Neural cell (in vitro differentiated cells): ENCODE data around the gene SP100. TPM values are rescaled to one million over a fixed set of nuclear protein-coding genes. Genes with fewer than 3 reads are reported as not detected.

Experiments
- H2AFZ ChIP-seq: fragments of 200-600, 300-800 bp; sonication (generic), shearing (Covaris generic); 2 replicates; pipeline ENCODE4 v1.6.0; 2014; ENCODE audit warnings: low read depth, mild to moderate bottlenecking, antibody characterized with exemption, low read length, moderate library complexity
- H3F3A ChIP-seq: fragments of 200-600 bp; shearing (Covaris generic); 2 replicates; pipeline ENCODE4 v1.6.1; 2016; ENCODE audit warnings: mild to moderate bottlenecking, moderate library complexity, mixed read lengths, antibody characterized with exemption, low read length; ENCODE audit not compliant: insufficient read depth, poor library complexity, severe bottlenecking
- H3K27ac ChIP-seq: fragments of 200-600, 300-800 bp; sonication (generic), shearing (Covaris generic); 2 replicates; pipeline ENCODE4 v1.5.1; 2014; ENCODE audit warnings: mild to moderate bottlenecking, low read length, moderate library complexity
- H3K27me3 ChIP-seq: fragments of 300-800, 200-600 bp; sonication (generic), shearing (Covaris generic); 2 replicates; pipeline ENCODE4 v1.6.0; 2014; ENCODE audit warnings: mild to moderate bottlenecking, low read depth, low read length, moderate library complexity; ENCODE audit not compliant: insufficient read depth
- H3K36me3 ChIP-seq: fragments of 300-800, 200-600 bp; sonication (generic), shearing (Covaris generic); 2 replicates; pipeline ENCODE4 v1.5.1; 2014; ENCODE audit warnings: mild to moderate bottlenecking, antibody characterized with exemption, low read length, moderate library complexity; ENCODE audit not compliant: insufficient read depth
- H3K4me2 ChIP-seq: fragments of 300-800, 200-600 bp; sonication (generic), shearing (Covaris generic); 2 replicates; pipeline ENCODE4 v1.6.0; 2014; ENCODE audit warnings: mild to moderate bottlenecking, low read length
- H3K4me3 ChIP-seq: fragments of 300-800, 200-600 bp; sonication (generic), shearing (Covaris generic); 2 replicates; pipeline ENCODE4 v1.5.1; 2014; ENCODE audit warnings: mild to moderate bottlenecking, low read length, moderate library complexity
- H3K79me2 ChIP-seq: fragments of 200-600 bp; shearing (Covaris generic); replicated peaks from 2 replicates; pipeline ENCODE4 v1.6.0; 2014; ENCODE audit warnings: mild to moderate bottlenecking, low read length, moderate library complexity; ENCODE audit not compliant: insufficient read depth
- H3K9ac ChIP-seq: fragments of 300-800, 200-600 bp; sonication (generic), shearing (Covaris generic); 2 replicates; pipeline ENCODE4 v1.6.1; 2016; ENCODE audit warnings: mild to moderate bottlenecking, low read length, mixed read lengths
- H3K9me2 ChIP-seq: fragments of 200-600 bp; shearing (Covaris generic); 2 replicates; pipeline ENCODE4 v1.6.1; 2016; ENCODE audit warnings: mild to moderate bottlenecking, low read length, mixed read lengths; ENCODE audit not compliant: insufficient read depth
- H3K9me3 ChIP-seq: fragments of 200-600, 300-800 bp; sonication (generic), shearing (Covaris generic); 2 replicates; pipeline ENCODE4 v1.6.1; 2016; ENCODE audit warnings: mild to moderate bottlenecking, mixed run types, low read length, moderate library complexity, mixed read lengths
- H4K20me1 ChIP-seq: fragments of 200-600 bp; shearing (Covaris generic); 2 replicates; pipeline ENCODE4 v1.6.1; 2016; ENCODE audit warnings: mild to moderate bottlenecking, mixed run types; ENCODE audit not compliant: insufficient read depth
- EP300 ChIP-seq: fragments of 450-650 bp; conservative IDR thresholded peaks from 2 replicates; pipeline ENCODE4 v1.6.1; 2014; ENCODE audit warnings: antibody characterized with exemption, mild to moderate bottlenecking, moderate library complexity; ENCODE audit not compliant: poor library complexity, severe bottlenecking
- EZH2 ChIP-seq: fragments of 200-600, 300-800 bp; shearing (Covaris generic), sonication (generic); IDR thresholded peaks from 2 replicates; pipeline ENCODE4 v1.6.1; 2014; ENCODE audit warnings: antibody characterized with exemption, low read length, borderline replicate concordance, mild to moderate bottlenecking; ENCODE audit not compliant: insufficient read depth, poor library complexity, severe bottlenecking
- MXI1 ChIP-seq: fragments of 450-650 bp; conservative IDR thresholded peaks from 2 replicates; pipeline ENCODE4 v1.6.1; 2014; ENCODE audit warnings: antibody characterized with exemption, mild to moderate bottlenecking; ENCODE audit not compliant: poor library complexity, severe bottlenecking
- POLR2AphosphoS5 ChIP-seq: IDR thresholded peaks from 2 replicates; pipeline ENCODE4 v1.6.1; 2012
- RAD21 ChIP-seq: fragments of 450-650 bp; conservative IDR thresholded peaks from 2 replicates; pipeline ENCODE4 v1.6.1; 2014; ENCODE audit warnings: antibody characterized with exemption, mild to moderate bottlenecking, moderate library complexity
- SMC3 ChIP-seq: fragments of 450-650 bp; conservative IDR thresholded peaks from 2 replicates; pipeline ENCODE4 v1.6.1; 2014; ENCODE audit warnings: antibody characterized with exemption, mild to moderate bottlenecking, moderate library complexity; ENCODE audit not compliant: poor library complexity
- TAF1 ChIP-seq: IDR thresholded peaks from 2 replicates; pipeline ENCODE4 v1.6.1; 2012; ENCODE audit warnings: low read depth
- polyA plus RNA-seq: library from polyadenylated mRNA; depleted of rRNA; stranded (reverse); fragments of >200 nt; gene quantifications from 2 replicates; pipeline ENCODE4 v1.2.3, GENCODE V29; 2014
- TF ChIP-seq, protein P1 (sequence below): IDR thresholded peaks from 2 replicates; pipeline ENCODE4 v1.6.1; 2012; ENCODE audit warnings: borderline replicate concordance
- TF ChIP-seq, protein P2 (sequence below): fragments of 450-650 bp; IDR thresholded peaks from 2 replicates; pipeline ENCODE4 v1.5.1; 2014; ENCODE audit warnings: antibody characterized with exemption, mild to moderate bottlenecking, moderate library complexity; ENCODE audit not compliant: poor library complexity, severe bottlenecking

The SP100 gene
- polyA plus RNA-seq, 1 donor from 2014 or later, result not detected

DNA sequence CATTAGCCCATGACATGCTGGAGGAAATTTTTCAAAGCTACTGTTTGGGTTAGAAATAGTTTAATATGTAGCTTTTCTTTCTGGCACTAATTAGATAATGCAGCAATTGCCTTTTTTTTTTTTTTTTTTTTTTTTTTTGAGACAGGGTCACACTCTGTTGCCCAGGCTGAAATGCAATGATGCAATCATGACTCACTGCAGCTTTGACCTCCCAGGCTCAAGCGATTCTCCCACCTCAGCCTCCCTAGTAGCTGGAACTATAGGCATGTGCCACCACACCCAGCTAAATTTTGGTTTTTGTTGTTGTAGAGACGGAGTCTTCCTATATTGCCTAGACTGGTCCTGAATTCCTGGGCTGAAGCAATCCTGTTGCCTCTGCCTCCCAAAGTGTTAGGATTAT is 136.2 kb downstream of the SP100 start:
- H4K20me1 ChIP-seq, result no peaks in the 10 kb centered on the region
- no peaks in the 10 kb centered on the region for H3K9me2 ChIP-seq
- no peaks in the 10 kb centered on the region for H3K27me3 ChIP-seq

DNA sequence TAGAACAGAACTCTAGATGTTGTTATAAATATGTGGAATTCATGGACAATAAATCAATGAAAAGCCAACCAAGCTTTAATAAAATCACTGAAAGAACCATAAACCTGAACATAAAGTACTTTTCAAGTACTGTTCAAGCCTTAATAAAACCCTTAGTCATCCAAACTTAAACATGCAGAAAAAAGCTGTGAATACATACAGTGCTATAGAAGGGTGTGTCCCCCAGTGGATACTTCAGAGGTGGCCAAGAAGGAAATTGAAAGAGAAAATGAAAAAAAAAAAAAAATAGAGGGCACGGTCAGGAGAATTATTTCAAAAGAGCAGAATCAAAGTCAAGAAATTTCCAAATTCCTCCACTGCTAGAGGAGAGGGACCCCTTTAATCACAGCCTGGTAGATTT is 141.1 kb downstream of the SP100 start:
- H3K9me3 ChIP-seq, result no peaks in the 10 kb centered on the region
- H3K27me3 ChIP-seq, result no peaks in the 10 kb centered on the region
- no peaks in the 10 kb centered on the region for H3F3A ChIP-seq
- H3K79me2 ChIP-seq, result no peaks in the 10 kb centered on the region
- no peak overlapping the region for H3K4me3 ChIP-seq
- no peaks in the 10 kb centered on the region for H3K9me2 ChIP-seq
- TF ChIP-seq MXI1, result no peak
- TF ChIP-seq POLR2AphosphoS5, result no peak
- TF ChIP-seq, protein P1, sequence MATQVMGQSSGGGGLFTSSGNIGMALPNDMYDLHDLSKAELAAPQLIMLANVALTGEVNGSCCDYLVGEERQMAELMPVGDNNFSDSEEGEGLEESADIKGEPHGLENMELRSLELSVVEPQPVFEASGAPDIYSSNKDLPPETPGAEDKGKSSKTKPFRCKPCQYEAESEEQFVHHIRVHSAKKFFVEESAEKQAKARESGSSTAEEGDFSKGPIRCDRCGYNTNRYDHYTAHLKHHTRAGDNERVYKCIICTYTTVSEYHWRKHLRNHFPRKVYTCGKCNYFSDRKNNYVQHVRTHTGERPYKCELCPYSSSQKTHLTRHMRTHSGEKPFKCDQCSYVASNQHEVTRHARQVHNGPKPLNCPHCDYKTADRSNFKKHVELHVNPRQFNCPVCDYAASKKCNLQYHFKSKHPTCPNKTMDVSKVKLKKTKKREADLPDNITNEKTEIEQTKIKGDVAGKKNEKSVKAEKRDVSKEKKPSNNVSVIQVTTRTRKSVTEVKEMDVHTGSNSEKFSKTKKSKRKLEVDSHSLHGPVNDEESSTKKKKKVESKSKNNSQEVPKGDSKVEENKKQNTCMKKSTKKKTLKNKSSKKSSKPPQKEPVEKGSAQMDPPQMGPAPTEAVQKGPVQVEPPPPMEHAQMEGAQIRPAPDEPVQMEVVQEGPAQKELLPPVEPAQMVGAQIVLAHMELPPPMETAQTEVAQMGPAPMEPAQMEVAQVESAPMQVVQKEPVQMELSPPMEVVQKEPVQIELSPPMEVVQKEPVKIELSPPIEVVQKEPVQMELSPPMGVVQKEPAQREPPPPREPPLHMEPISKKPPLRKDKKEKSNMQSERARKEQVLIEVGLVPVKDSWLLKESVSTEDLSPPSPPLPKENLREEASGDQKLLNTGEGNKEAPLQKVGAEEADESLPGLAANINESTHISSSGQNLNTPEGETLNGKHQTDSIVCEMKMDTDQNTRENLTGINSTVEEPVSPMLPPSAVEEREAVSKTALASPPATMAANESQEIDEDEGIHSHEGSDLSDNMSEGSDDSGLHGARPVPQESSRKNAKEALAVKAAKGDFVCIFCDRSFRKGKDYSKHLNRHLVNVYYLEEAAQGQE, result no peak
- no peak for TF ChIP-seq TAF1
- no peak for TF ChIP-seq SMC3
- TF ChIP-seq EP300, result no peak
- TF ChIP-seq, protein P2, sequence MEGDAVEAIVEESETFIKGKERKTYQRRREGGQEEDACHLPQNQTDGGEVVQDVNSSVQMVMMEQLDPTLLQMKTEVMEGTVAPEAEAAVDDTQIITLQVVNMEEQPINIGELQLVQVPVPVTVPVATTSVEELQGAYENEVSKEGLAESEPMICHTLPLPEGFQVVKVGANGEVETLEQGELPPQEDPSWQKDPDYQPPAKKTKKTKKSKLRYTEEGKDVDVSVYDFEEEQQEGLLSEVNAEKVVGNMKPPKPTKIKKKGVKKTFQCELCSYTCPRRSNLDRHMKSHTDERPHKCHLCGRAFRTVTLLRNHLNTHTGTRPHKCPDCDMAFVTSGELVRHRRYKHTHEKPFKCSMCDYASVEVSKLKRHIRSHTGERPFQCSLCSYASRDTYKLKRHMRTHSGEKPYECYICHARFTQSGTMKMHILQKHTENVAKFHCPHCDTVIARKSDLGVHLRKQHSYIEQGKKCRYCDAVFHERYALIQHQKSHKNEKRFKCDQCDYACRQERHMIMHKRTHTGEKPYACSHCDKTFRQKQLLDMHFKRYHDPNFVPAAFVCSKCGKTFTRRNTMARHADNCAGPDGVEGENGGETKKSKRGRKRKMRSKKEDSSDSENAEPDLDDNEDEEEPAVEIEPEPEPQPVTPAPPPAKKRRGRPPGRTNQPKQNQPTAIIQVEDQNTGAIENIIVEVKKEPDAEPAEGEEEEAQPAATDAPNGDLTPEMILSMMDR, result no peak
- no peak overlapping the region for H2AFZ ChIP-seq
- H3K4me2 ChIP-seq, result no peak overlapping the region
- H4K20me1 ChIP-seq, result no peaks in the 10 kb centered on the region
- H3K27ac ChIP-seq, result no peak overlapping the region
- H3K36me3 ChIP-seq, result no peaks in the 10 kb centered on the region
- no peak overlapping the region for H3K9ac ChIP-seq

More for the DNA sequence above, 136.2 kb downstream of the SP100 start:
- Histone ChIP-seq H3K79me2 (no peaks in the 10 kb centered on the region), H3K27ac (no peak overlapping the region), H3K4me2 (no peak overlapping the region), H3K9me3 (no peaks in the 10 kb centered on the region), H3K36me3 (no peaks in the 10 kb centered on the region), H3K4me3 (no peak overlapping the region), H2AFZ (no peak overlapping the region), H3F3A (no peaks in the 10 kb centered on the region), H3K9ac (no peak overlapping the region)
- TF ChIP-seq, protein P1, result no peak
- TF ChIP-seq TAF1 (no peak), POLR2AphosphoS5 (no peak), SMC3 (no peak), MXI1 (no peak), EZH2 (no peak), RAD21 (no peak), EP300 (no peak)
